ENCODE measurements around the gene PTPRK.

Gene PTPRK

GRCh38 chr6:128343706-128344105 is 176.7 kb downstream of the PTPRK start:
- in situ Hi-C loops (cut with HindIII; ENCODE audit: low pct_ligation_motif_present, low sequenced_read_pairs), result no loop called here

GRCh38 chr6:128339635-128340450 is 180.6 kb downstream of the PTPRK start:
- H3K27me3 ChIP-seq (replicated peaks), result no peaks in the 10 kb centered on the region
- no peak overlapping the region for H3K4me3 ChIP-seq (ENCODE audit: low read depth, low read length)
- H3K27ac ChIP-seq, result no peak overlapping the region
- no peak for TF ChIP-seq CTCF (IDR thresholded peaks at IDR 0.05; ENCODE audit: low read depth, low read length, missing control alignments)
- no peaks in the 10 kb centered on the region for H3K36me3 ChIP-seq (replicated peaks)
- DNase-seq, result no peak
- in situ Hi-C loops (cut with HindIII; ENCODE audit: low pct_ligation_motif_present, low sequenced_read_pairs), result no loop called here

More at GRCh38 chr6:128343706-128344105, 176.7 kb downstream of the PTPRK start:
- TF ChIP-seq CTCF (IDR thresholded peaks at IDR 0.05; ENCODE audit: low read depth, low read length, missing control alignments), result no peak
- DNase-seq, result no peak
- H3K27me3 ChIP-seq (replicated peaks), result no peaks in the 10 kb centered on the region
- H3K4me3 ChIP-seq (ENCODE audit: low read depth, low read length), result no peak overlapping the region
- H3K36me3 ChIP-seq (replicated peaks), result no peaks in the 10 kb centered on the region
- no peak overlapping the region for H3K27ac ChIP-seq

GRCh38 chr6:128337619-128338018 is 182.8 kb downstream of the PTPRK start:
- DNase-seq, result no peak
- TF ChIP-seq CTCF (IDR thresholded peaks at IDR 0.05; ENCODE audit: low read depth, low read length, missing control alignments), result no peak
- in situ Hi-C loops (cut with HindIII; ENCODE audit: low pct_ligation_motif_present, low sequenced_read_pairs), result no loop called here

GRCh38 chr6:128336436-128337095 is 183.8 kb downstream of the PTPRK start:
- DNase-seq, result no peak

More at GRCh38 chr6:128337619-128338018, 182.8 kb downstream of the PTPRK start:
- H3K4me3 ChIP-seq (ENCODE audit: low read depth, low read length), result no peak overlapping the region
- H3K27me3 ChIP-seq (replicated peaks), result no peaks in the 10 kb centered on the region
- no peaks in the 10 kb centered on the region for H3K36me3 ChIP-seq (replicated peaks)
- no peak overlapping the region for H3K27ac ChIP-seq

GRCh38 chr6:128335963-128336362 is 184.4 kb downstream of the PTPRK start:
- H3K4me3 ChIP-seq (ENCODE audit: low read depth, low read length), result no peak overlapping the region
- no peak for TF ChIP-seq CTCF (IDR thresholded peaks at IDR 0.05; ENCODE audit: low read depth, low read length, missing control alignments)
- in situ Hi-C loops (cut with HindIII; ENCODE audit: low pct_ligation_motif_present, low sequenced_read_pairs), result no loop called here

More at GRCh38 chr6:128336436-128337095, 183.8 kb downstream of the PTPRK start:
- Histone ChIP-seq H3K4me3 (ENCODE audit: low read depth, low read length) (no peak overlapping the region), H3K27ac (no peak overlapping the region), H3K36me3 (replicated peaks) (no peaks in the 10 kb centered on the region), H3K27me3 (replicated peaks) (no peaks in the 10 kb centered on the region)
- in situ Hi-C loops (cut with HindIII; ENCODE audit: low pct_ligation_motif_present, low sequenced_read_pairs), result no loop called here
- no peak for TF ChIP-seq CTCF (IDR thresholded peaks at IDR 0.05; ENCODE audit: low read depth, low read length, missing control alignments)

More at GRCh38 chr6:128335963-128336362, 184.4 kb downstream of the PTPRK start:
- H3K36me3 ChIP-seq (replicated peaks), result no peaks in the 10 kb centered on the region
- no peaks in the 10 kb centered on the region for H3K27me3 ChIP-seq (replicated peaks)
- DNase-seq, result no peak
- H3K27ac ChIP-seq, result no peak overlapping the region
